Measurements from ENCODE around the gene GCDH.

GRCh38 chr19:12891553-12892021 lies 627 bp downstream of the GCDH start:
- TF ChIP-seq CTCF (IDR thresholded peaks at IDR 0.05; ENCODE audit: low read depth, low read length) (no peak), EZH2phosphoT487 (IDR thresholded peaks at IDR 0.05; ENCODE audit: low read depth) (no peak)

Measured in OCI-LY3 (cell line).